K562 (cell line): ENCODE measurements around the gene CASR. TPM values are rescaled to one million over a fixed set of nuclear protein-coding genes. Genes with fewer than 3 reads are reported as not detected.

ENCODE experiments used
- ATAC-seq: fragments of 200-7000 bp; cut with Tn5 transposase; 3 replicates; pipeline ENCODE4 v1.9.1; 2020; ENCODE audit warnings: moderate library complexity
- BruUV-seq: library from RNA; stranded (reverse); fragments of 400-500 nt; replicated peaks from 2 replicates; lab custom pipeline; 2021; lab: Mats Ljungman, UMichigan
- CTCF ChIA-PET: fragments of 300-600 bp; formaldehyde crosslinking; extraction: SDS; loops from one replicate; lab custom pipeline; 2021; ENCODE audit warnings: low intra/inter-chr PET ratio; lab: Yijun Ruan, JAX
- POLR2A ChIA-PET: fragments of 300-600, 350-650 bp; sonication (Branson Sonifier 250); formaldehyde crosslinking; extraction: SDS; loops from one replicate; lab custom pipeline; 2021; ENCODE audit warnings: antibody characterized with exemption, inconsistent platforms; lab: Yijun Ruan, JAX
- DNase-seq, 4 experiments: peaks; one replicate each; pipeline versions ENCODE4 v3.0.0 to v3.0.0-alpha.2; 2011 to 2018; ENCODE audit warnings: low spot score in 3 of 4, mixed read lengths in 3 of 4; ENCODE audit errors: extremely low read depth in 1 of 4
- FAIRE-seq: peaks from 2 replicates; lab custom pipeline; 2011; peaks lifted over from hg19 to GRCh38; lab: Jason Lieb, UNC
- H2AFZ ChIP-seq: 2 replicates; pipeline ENCODE4 v1.6.0; 2011; ENCODE audit warnings: low read depth, low read length, control low read depth, inconsistent platforms
- H3K27ac ChIP-seq: fragments of 200-600 bp; 3 replicates; pipeline ENCODE4 v1.8.0; 2011; ENCODE audit warnings: low read depth, mild to moderate bottlenecking, control low read depth, inconsistent platforms, low read length, moderate library complexity, mixed read lengths; ENCODE audit errors: extremely low read depth
- H3K27me3 ChIP-seq, 2 experiments: fragments of 300-600 bp in 1 of 2; 2 replicates in 1 of 2; 3 replicates in 1 of 2; pipeline versions ENCODE4 v1.6.0 to v1.8.0; 2011; ENCODE audit warnings: inconsistent platforms in 2 of 2, low read length in 2 of 2, mild to moderate bottlenecking in 1 of 2, mixed read lengths in 1 of 2, moderate library complexity in 1 of 2; ENCODE audit not compliant: control insufficient read depth in 2 of 2, insufficient read depth in 2 of 2
- H3K36me3 ChIP-seq: fragments of 300-600 bp; 3 replicates; pipeline ENCODE4 v1.8.0; 2011; ENCODE audit warnings: mild to moderate bottlenecking, low read length, inconsistent platforms; ENCODE audit not compliant: control insufficient read depth, insufficient read depth
- H3K4me1 ChIP-seq, 2 experiments: fragments of 200-600 bp in 1 of 2; replicated peaks in 1 of 2; 2 replicates in 1 of 2; 3 replicates in 1 of 2; pipeline versions ENCODE4 v1.5.1 to v1.8.0; 2011; ENCODE audit warnings: inconsistent platforms in 2 of 2, low read length in 2 of 2, mild to moderate bottlenecking in 1 of 2, mixed read lengths in 1 of 2, moderate library complexity in 1 of 2; ENCODE audit not compliant: control insufficient read depth in 2 of 2, insufficient read depth in 2 of 2
- H3K4me2 ChIP-seq: 2 replicates; pipeline ENCODE4 v1.6.1; 2011; ENCODE audit warnings: low read length, control low read depth, inconsistent platforms, mixed read lengths; ENCODE audit not compliant: insufficient read depth
- H3K4me3 ChIP-seq: fragments of 200-600 bp; sonication (generic), shearing (Covaris generic); 2 replicates; pipeline ENCODE4 v1.5.1; 2016; ENCODE audit warnings: control low read depth, inconsistent platforms
- H3K79me2 ChIP-seq: fragments of 200-600 bp; 3 replicates; pipeline ENCODE4 v1.8.0; 2011; ENCODE audit warnings: low read length, inconsistent platforms; ENCODE audit not compliant: control insufficient read depth, insufficient read depth
- H3K9ac ChIP-seq, 2 experiments: 2 replicates each; pipeline versions ENCODE4 v1.6.0 to v1.6.1; 2011; ENCODE audit warnings: low read depth in 2 of 2, low read length in 2 of 2, control low read depth in 1 of 2, inconsistent platforms in 1 of 2, mild to moderate bottlenecking in 1 of 2, mixed read lengths in 1 of 2; ENCODE audit not compliant: insufficient read depth in 1 of 2
- H3K9me1 ChIP-seq: one replicate; pipeline ENCODE4 v1.6.0; 2011; ENCODE audit warnings: inconsistent platforms, mild to moderate bottlenecking, low read length, moderate library complexity; ENCODE audit not compliant: control insufficient read depth, insufficient read depth
- H3K9me3 ChIP-seq: replicated peaks from 2 replicates; pipeline ENCODE4 v1.5.1; 2011; ENCODE audit warnings: low read depth, low read length, inconsistent platforms; ENCODE audit not compliant: control insufficient read depth, insufficient read depth
- H4K20me1 ChIP-seq: replicated peaks from 2 replicates; pipeline ENCODE4 v1.6.1; 2011; ENCODE audit warnings: low read length, inconsistent platforms, mixed read lengths; ENCODE audit not compliant: control insufficient read depth, insufficient read depth
- CUX1 ChIP-seq: fragments of 200-800 bp; sonication (Bioruptor generic); IDR thresholded peaks from 2 replicates; pipeline ENCODE4 v1.6.1; 2016; ENCODE audit warnings: missing genetic modification characterization, missing compliant biosample characterization
- KAT2B ChIP-seq: IDR thresholded peaks from one replicate; pipeline ENCODE4 v1.6.1; 2012; ENCODE audit warnings: low read depth, mild to moderate bottlenecking, control low read depth, inconsistent platforms, low read length, moderate library complexity
- ZC3H11A ChIP-seq: IDR thresholded peaks from 2 replicates; pipeline ENCODE4 v1.6.1; 2012; ENCODE audit warnings: low read depth, low read length, improper control_type of control experiment
- ZKSCAN8 ChIP-seq: fragments of 200-800 bp; sonication (Bioruptor generic); IDR thresholded peaks from 2 replicates; pipeline ENCODE4 v1.6.1; 2016; ENCODE audit warnings: missing genetic modification characterization, missing compliant biosample characterization
- WGBS: fragments of 100-300 bp; shearing (Covaris generic); methylation state at CpG from one replicate; pipeline ENCODE4 v1.1.6; 2016; ENCODE audit warnings: low coverage, mixed read lengths; ENCODE audit not compliant: insufficient coverage; ENCODE audit errors: missing lambda C conversion rate; 5-methylcytosine and 5-hydroxymethylcytosine counted together
- in situ Hi-C: fragments of 300-500 bp; cut with MboI; formaldehyde crosslinking; loops from 4 replicates; pipeline ENCODE4 v1.15.0; 2018; ENCODE audit warnings: inconsistent platforms, mixed read lengths
- intact Hi-C: fragments of 100-400 bp; cut with micrococcal nuclease; formaldehyde crosslinking; loops from 2 replicates; pipeline ENCODE4 v1.14.2; 2022
- polyA plus RNA-seq, 8 experiments: library from polyadenylated mRNA; depleted of rRNA in 4 of 8; stranded (reverse) in 5 of 8; unstranded in 3 of 8; fragments of >200 nt; fragmentation: Nextera tagmentation in 2 of 8; fragmentation: Illumina TruSeq in 1 of 8; extraction: Ambion mirVana in 2 of 8; extraction: Trizol in 1 of 8; gene quantifications; 2 replicates each; pipeline versions ENCODE4 v1.2.1 to v1.2.3, GENCODE V29; 2011 to 2014; ENCODE audit warnings: inconsistent platforms in 1 of 8, missing spikeins in 1 of 8
- total RNA-seq, 7 experiments: library from RNA; depleted of rRNA in 6 of 7; stranded (reverse); fragments of >200 nt in 6 of 7; fragmentation: Illumina TruSeq in 2 of 7; extraction: Trizol in 2 of 7; gene quantifications; 2 replicates each; pipeline versions ENCODE4 v1.2.1 to v1.2.3, GENCODE V29; 2011 to 2021; ENCODE audit warnings: low replicate concordance in 1 of 7

Gene CASR
- total and polyA plus RNA-seq, 9 of the 15 experiments (the other 6 are each of a cell fraction or from before 2014, with no cell fraction given) = not detected

DNA sequence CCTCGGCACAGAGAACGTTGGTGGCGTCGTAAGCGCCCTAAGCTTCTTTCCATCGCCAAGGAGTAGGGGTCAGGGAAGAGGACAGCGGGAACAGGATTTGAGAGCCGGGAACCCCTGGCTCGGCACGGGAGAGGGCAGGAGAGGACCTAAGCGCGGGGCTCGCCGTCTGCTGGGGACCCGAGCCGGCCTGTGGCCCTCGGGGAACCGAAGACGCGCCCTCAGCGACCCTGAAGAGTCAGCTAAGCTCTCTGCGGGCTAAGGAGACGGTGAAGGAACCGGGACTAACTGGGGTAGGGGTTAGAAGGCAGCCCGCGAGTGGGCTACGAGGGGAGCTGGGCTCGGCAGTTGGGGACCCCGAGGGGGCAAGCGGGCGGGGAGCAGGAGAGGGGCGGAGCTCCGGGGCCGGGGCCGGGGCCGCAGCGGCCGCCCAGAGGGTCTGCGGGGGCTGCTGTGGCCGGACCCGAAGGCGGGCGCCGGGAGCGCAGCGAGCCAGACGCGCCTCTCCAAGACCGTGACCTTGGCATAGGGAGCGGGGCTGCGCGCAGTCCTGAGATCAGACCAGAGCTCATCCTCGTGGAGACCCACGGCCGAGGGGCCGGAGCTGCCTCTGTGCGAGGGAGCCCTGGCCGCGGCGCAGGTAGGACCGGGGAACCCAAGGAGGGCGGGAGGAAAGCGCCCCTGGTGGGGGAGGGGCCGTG is 574 bp downstream of the CASR start (continued):
- TF ChIP-seq CUX1 (CRISPR knock-in tag) (no peak), ZKSCAN8 (CRISPR knock-in tag) (no peak), KAT2B (no peak)
- TF ChIP-seq, all 486 proteins: peak for 0

GRCh38 chr3:122184591-122184929 is 1.1 kb downstream of the CASR start:
- FAIRE-seq = no peak
- 7% methylated on average over 12 of the region's 19 CpGs for WGBS

More at GRCh38 chr3:122184591-122184929, 1.1 kb downstream of the CASR start:
- no peak for TF ChIP-seq ZC3H11A
- no TSS peak for BruUV-seq
- Histone ChIP-seq H3K9me1 (no peaks in the 10 kb centered on the region), H3K4me2 (no peak overlapping the region), H3K9ac (no peak overlapping the region), H3K27me3 (peaks cover 0 to 11% of the 10 kb centered on the region in 2 experiments; a peak in 2 of 5 replicates), H2AFZ (no peak overlapping the region), H3K79me2 (no peaks in the 10 kb centered on the region), H3K4me1 (peaks cover 0 to 3% of the 10 kb centered on the region in 2 experiments; a peak in 1 of 5 replicates), H3K27ac (no peak overlapping the region), H3K36me3 (no peaks in the 10 kb centered on the region), H4K20me1 (no peaks in the 10 kb centered on the region), H3K9me3 (no peaks in the 10 kb centered on the region), H3K4me3 (no peak overlapping the region)
- ChIA-PET POLR2A (no interaction called here), CTCF (no interaction called here)
- in situ Hi-C loops (no loop called here), intact Hi-C loops (no loop called here)
- DNase-seq (no peak), ATAC-seq (no peak)
